ENCODE data around the gene RTN4RL1.

RTN4RL1 gene

DNA sequence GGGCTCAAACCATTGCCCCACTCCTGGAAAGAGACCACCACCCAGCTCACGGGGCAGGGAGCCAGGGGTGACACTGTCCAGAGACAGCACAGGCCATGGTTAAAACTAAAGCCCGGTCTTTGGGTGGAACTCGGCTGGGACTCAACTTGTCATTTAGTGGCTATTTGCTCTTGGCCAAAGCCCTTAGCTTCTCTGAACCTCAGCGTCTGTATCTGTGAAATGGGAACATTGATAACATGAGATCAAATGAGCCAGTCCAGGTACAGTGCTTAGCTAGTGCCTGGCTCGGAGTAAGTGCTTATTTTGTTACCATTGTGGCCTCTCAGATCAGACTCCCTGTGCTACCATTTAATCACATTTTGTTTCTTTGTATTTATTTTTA lies 48.5 kb downstream of the RTN4RL1 start:
- H3K9ac ChIP-seq (ENCODE audit: low read depth in 1 of 2, low read length in 2 of 2), result no peak overlapping the region

DNA sequence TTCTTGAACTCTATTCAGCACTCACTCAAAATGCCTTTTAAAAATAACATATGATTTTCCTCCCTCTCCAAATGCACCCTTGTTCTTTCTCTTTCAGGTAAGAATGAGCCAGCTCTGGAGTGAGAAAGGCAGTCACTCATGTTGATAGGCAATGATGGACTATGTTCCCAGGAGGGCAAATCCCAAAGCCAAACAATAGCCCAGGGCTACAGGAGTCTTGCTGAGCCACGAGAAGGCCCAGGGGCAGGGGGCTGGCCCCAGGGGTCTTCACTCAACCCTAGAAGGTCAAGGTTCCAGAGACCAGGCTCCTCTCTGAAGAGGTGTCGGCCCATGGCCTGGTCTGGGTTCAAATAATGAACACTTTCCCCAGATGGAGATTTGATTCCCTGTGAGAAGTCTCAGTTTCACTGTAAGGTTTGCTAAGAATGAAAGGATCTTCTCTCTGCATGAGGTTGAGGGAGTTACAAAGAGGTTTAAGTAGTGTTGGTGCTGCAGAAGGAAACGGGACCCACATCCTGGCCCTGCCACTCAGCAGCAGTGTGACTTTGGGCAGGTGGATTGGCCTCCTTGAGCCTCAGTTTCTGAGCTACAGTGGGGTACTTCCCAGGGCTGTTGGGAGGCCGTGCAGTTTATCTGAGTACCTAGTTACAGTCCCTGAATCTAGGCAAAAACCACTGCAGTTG lies 49.0 kb downstream of the RTN4RL1 start:
- Histone ChIP-seq H3K9ac (ENCODE audit: low read depth in 1 of 2, low read length in 2 of 2) (no peak overlapping the region), H3K9me3 (ENCODE audit: control insufficient read depth in 1 of 2, low read length in 2 of 2) (no peaks in the 10 kb centered on the region), H3K36me3 (ENCODE audit: control insufficient read depth in 1 of 2, insufficient read depth in 2 of 2, low read length in 2 of 2) (no peaks in the 10 kb centered on the region), H3K27me3 (ENCODE audit: control insufficient read depth in 1 of 2, insufficient read depth in 2 of 2, low read length in 2 of 2) (peaks cover 18 to 23% of the 10 kb centered on the region in 2 donors), H3K4me3 (ENCODE audit: low read depth in 1 of 2, low read length in 2 of 2) (no peak overlapping the region), H3K4me1 (ENCODE audit: control insufficient read depth in 1 of 2, insufficient read depth in 2 of 2, low read length in 2 of 2) (no peaks in the 10 kb centered on the region), H3K27ac (ENCODE audit: low read depth, low read length) (no peak overlapping the region)

More for the DNA sequence above, 48.5 kb downstream of the RTN4RL1 start:
- Histone ChIP-seq H3K4me1 (ENCODE audit: control insufficient read depth in 1 of 2, insufficient read depth in 2 of 2, low read length in 2 of 2) (no peaks in the 10 kb centered on the region), H3K9me3 (ENCODE audit: control insufficient read depth in 1 of 2, low read length in 2 of 2) (no peaks in the 10 kb centered on the region), H3K36me3 (ENCODE audit: control insufficient read depth in 1 of 2, insufficient read depth in 2 of 2, low read length in 2 of 2) (no peaks in the 10 kb centered on the region), H3K4me3 (ENCODE audit: low read depth in 1 of 2, low read length in 2 of 2) (no peak overlapping the region), H3K27ac (ENCODE audit: low read depth, low read length) (no peak overlapping the region), H3K27me3 (ENCODE audit: control insufficient read depth in 1 of 2, insufficient read depth in 2 of 2, low read length in 2 of 2) (peaks cover 18 to 23% of the 10 kb centered on the region in 2 donors)

DNA sequence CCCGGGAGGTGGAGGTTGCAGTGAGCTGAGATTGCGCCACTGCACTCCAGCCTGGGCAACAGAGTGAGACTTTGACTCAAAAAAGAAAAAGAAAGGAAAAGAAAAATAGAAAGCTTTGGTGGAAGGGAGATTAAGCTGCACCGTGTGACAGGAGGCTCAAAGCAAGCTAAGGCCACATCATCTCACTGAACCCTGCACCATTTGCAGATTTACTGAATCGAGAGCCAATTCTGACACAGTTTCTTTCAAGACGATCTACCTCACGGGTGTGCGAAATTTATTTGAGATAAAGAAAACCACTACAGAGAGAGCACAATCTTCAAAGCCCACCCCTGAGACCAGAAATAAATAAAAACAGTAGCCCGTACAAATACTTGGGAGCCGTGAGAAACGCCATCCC lies 49.6 kb downstream of the RTN4RL1 start:
- no peak overlapping the region for H3K27ac ChIP-seq (ENCODE audit: low read depth, low read length)
- H3K4me1 ChIP-seq (ENCODE audit: control insufficient read depth in 1 of 2, insufficient read depth in 2 of 2, low read length in 2 of 2), result no peaks in the 10 kb centered on the region
- no peak overlapping the region for H3K9ac ChIP-seq (ENCODE audit: low read depth in 1 of 2, low read length in 2 of 2)
- no peaks in the 10 kb centered on the region for H3K9me3 ChIP-seq (ENCODE audit: control insufficient read depth in 1 of 2, low read length in 2 of 2)
- H3K27me3 ChIP-seq (ENCODE audit: control insufficient read depth in 1 of 2, insufficient read depth in 2 of 2, low read length in 2 of 2), result peaks cover 18 to 25% of the 10 kb centered on the region in 2 donors
- H3K36me3 ChIP-seq (ENCODE audit: control insufficient read depth in 1 of 2, insufficient read depth in 2 of 2, low read length in 2 of 2), result no peaks in the 10 kb centered on the region
- H3K4me3 ChIP-seq (ENCODE audit: low read depth in 1 of 2, low read length in 2 of 2), result no peak overlapping the region

DNA sequence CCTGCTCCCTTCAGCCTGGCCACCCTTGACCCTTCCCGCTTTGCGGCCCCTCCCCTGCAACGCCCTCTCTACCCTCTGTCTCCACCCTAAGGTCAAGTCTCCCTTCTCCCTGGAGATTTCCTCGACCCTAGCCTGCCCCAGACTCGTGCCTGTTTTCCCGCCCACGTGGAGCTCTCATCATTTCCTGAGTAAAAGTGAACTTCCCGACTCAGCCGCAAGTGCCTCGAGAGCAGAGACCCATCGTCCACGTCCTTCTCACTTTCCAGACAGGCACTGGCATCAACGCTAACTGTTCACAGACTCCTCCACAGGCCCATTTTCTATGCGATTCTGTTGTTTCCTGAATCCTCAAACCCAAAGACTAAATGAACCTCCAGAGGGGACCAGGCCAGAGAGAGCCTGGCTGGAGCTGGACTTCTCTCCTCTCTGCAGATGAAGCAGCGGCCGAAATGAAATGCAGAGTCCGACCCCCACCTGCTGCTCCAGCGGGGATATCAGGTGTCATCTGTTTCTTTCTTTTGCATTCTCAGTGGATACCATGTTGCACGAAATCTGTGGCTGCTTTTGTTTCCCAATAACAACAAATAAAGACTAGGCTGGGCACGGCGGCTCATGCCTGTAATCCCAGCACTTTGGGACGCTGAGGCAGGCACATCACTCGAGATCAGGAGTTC lies 52.5 kb downstream of the RTN4RL1 start:
- Histone ChIP-seq H3K4me3 (ENCODE audit: low read depth in 1 of 2, low read length in 2 of 2) (no peak overlapping the region), H3K9me3 (ENCODE audit: control insufficient read depth in 1 of 2, low read length in 2 of 2) (no peaks in the 10 kb centered on the region), H3K4me1 (ENCODE audit: control insufficient read depth in 1 of 2, insufficient read depth in 2 of 2, low read length in 2 of 2) (no peaks in the 10 kb centered on the region), H3K27me3 (ENCODE audit: control insufficient read depth in 1 of 2, insufficient read depth in 2 of 2, low read length in 2 of 2) (peaks cover 8 to 28% of the 10 kb centered on the region in 2 donors), H3K36me3 (ENCODE audit: control insufficient read depth in 1 of 2, insufficient read depth in 2 of 2, low read length in 2 of 2) (no peaks in the 10 kb centered on the region), H3K9ac (ENCODE audit: low read depth in 1 of 2, low read length in 2 of 2) (no peak overlapping the region), H3K27ac (ENCODE audit: low read depth, low read length) (no peak overlapping the region)

DNA sequence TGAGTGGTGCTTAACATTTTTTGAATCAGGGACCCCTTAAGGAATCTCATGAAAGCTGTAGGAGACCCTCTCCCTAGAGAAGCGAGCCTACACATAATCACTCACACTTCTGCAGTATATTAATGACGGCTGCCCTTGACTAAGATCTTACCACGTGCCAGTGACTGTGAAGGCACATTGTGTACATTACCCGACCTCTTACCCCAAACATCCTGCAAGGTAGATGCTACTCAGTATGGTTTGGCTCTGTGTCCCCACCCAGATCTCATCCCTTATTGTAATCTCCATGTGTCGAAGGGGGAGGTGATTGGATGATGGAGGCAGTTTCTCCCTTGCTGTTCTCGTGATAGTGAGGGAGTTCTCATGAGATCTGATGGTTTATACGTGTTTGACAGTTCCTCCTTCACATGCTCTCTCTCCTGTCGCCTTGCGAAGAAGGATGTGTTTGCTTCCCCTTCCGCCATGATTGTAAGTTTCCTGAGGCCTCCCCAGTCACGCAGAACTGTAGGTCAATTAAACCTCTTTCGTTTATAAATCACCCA lies 54.2 kb downstream of the RTN4RL1 start:
- no peaks in the 10 kb centered on the region for H3K36me3 ChIP-seq (ENCODE audit: control insufficient read depth in 1 of 2, insufficient read depth in 2 of 2, low read length in 2 of 2)

DNA sequence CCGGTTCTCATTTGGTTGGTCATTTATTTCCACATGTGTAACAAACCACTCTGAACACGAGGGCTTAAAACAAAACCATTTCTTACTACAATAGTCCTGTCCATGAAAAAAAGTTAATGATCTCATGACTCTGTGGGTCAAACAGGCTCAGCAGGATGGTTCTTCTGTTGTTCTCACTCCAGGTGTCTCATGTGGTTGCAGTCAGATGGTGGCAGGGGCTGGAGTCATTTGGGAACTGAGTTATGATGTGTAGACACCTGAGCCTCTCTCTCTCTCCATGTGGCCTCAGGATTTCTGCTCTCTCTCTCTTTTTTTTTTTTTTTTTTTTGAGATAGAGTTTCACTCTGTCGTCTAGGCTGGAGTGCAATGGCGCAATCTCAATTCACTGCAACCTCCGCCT lies 55.4 kb downstream of the RTN4RL1 start:
- Histone ChIP-seq H3K9ac (ENCODE audit: low read depth in 1 of 2, low read length in 2 of 2) (no peak overlapping the region), H3K27ac (ENCODE audit: low read depth, low read length) (no peak overlapping the region), H3K9me3 (ENCODE audit: control insufficient read depth in 1 of 2, low read length in 2 of 2) (no peaks in the 10 kb centered on the region), H3K4me1 (ENCODE audit: control insufficient read depth in 1 of 2, insufficient read depth in 2 of 2, low read length in 2 of 2) (no peaks in the 10 kb centered on the region), H3K4me3 (ENCODE audit: low read depth in 1 of 2, low read length in 2 of 2) (no peak overlapping the region), H3K27me3 (ENCODE audit: control insufficient read depth in 1 of 2, insufficient read depth in 2 of 2, low read length in 2 of 2) (peaks cover 0 to 21% of the 10 kb centered on the region in 2 donors), H3K36me3 (ENCODE audit: control insufficient read depth in 1 of 2, insufficient read depth in 2 of 2, low read length in 2 of 2) (no peaks in the 10 kb centered on the region)

More for the DNA sequence above, 54.2 kb downstream of the RTN4RL1 start:
- Histone ChIP-seq H3K4me1 (ENCODE audit: control insufficient read depth in 1 of 2, insufficient read depth in 2 of 2, low read length in 2 of 2) (no peaks in the 10 kb centered on the region), H3K9ac (ENCODE audit: low read depth in 1 of 2, low read length in 2 of 2) (no peak overlapping the region), H3K9me3 (ENCODE audit: control insufficient read depth in 1 of 2, low read length in 2 of 2) (no peaks in the 10 kb centered on the region), H3K4me3 (ENCODE audit: low read depth in 1 of 2, low read length in 2 of 2) (no peak overlapping the region), H3K27me3 (ENCODE audit: control insufficient read depth in 1 of 2, insufficient read depth in 2 of 2, low read length in 2 of 2) (peaks cover 0 to 24% of the 10 kb centered on the region in 2 donors), H3K27ac (ENCODE audit: low read depth, low read length) (no peak overlapping the region)

DNA sequence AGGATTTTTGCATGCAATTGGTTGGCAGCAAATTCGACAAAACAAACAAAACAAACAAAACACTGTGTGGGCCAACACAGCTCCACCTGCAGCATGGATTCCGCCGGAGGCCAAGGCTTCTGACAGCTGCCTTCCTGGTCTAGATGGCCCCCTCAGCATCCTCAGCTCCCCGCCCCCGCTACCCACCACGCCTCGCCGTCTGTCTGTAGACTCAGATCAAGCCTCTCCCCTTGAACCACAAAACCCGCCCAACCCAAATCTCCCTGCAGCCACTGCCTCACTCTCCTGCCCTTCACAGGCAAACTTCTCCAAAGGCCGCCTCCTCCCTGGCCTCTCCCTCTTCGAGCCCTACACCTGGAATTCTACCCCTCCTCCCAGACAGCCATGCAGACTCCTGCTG lies 57.9 kb downstream of the RTN4RL1 start:
- H3K9ac ChIP-seq (ENCODE audit: low read depth in 1 of 2, low read length in 2 of 2), result no peak overlapping the region
- H3K27me3 ChIP-seq (ENCODE audit: control insufficient read depth in 1 of 2, insufficient read depth in 2 of 2, low read length in 2 of 2), result peaks cover 0 to 21% of the 10 kb centered on the region in 2 donors
- H3K27ac ChIP-seq (ENCODE audit: low read depth, low read length), result no peak overlapping the region
- no peak overlapping the region for H3K4me3 ChIP-seq (ENCODE audit: low read depth in 1 of 2, low read length in 2 of 2)
- H3K9me3 ChIP-seq (ENCODE audit: control insufficient read depth in 1 of 2, low read length in 2 of 2), result no peaks in the 10 kb centered on the region
- no peaks in the 10 kb centered on the region for H3K4me1 ChIP-seq (ENCODE audit: control insufficient read depth in 1 of 2, insufficient read depth in 2 of 2, low read length in 2 of 2)
- no peaks in the 10 kb centered on the region for H3K36me3 ChIP-seq (ENCODE audit: control insufficient read depth in 1 of 2, insufficient read depth in 2 of 2, low read length in 2 of 2)

DNA sequence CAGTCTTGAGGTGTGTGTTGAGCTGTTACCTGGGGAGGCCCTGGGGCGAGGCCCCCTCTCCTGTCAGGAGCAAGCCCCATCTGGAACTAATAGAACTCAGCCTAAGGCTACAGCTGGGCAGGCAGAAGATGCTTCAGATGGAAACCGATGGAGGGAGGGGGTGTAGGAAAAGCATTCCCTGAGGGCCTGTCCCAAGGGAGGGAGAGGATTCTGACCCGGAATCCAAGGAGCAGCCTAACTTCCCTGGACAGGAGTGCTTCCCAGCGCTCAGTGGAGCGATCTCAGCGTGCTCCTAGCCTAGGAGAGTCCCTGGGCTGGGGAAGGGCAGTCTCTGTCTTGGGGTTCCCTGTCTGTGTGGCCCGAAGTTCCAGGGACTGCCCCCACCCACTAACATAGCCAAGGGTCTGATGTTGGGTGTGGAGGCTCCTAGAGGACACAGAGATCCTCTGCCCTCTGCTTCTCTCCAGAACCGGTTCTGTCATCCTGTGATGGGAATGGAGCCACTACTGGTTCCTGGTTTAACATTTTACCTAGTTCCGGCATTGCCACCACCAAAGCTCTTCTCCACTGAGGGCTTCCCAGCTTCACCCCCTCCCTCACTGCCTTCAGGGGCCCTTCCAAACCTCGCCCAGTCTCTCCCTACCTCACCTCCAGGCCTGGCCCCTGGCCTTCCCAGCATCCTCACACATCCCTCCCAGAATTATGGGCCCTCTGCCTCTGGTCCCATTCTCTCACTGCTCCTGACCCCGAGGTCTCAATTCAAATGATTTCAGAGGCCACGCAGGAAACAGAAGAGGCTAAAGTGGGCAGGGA lies 58.7 kb downstream of the RTN4RL1 start:
- Histone ChIP-seq H3K27me3 (ENCODE audit: control insufficient read depth in 1 of 2, insufficient read depth in 2 of 2, low read length in 2 of 2) (peaks cover 0 to 21% of the 10 kb centered on the region in 2 donors), H3K36me3 (ENCODE audit: control insufficient read depth in 1 of 2, insufficient read depth in 2 of 2, low read length in 2 of 2) (no peaks in the 10 kb centered on the region), H3K4me3 (ENCODE audit: low read depth in 1 of 2, low read length in 2 of 2) (no peak overlapping the region), H3K4me1 (ENCODE audit: control insufficient read depth in 1 of 2, insufficient read depth in 2 of 2, low read length in 2 of 2) (no peaks in the 10 kb centered on the region), H3K9me3 (ENCODE audit: control insufficient read depth in 1 of 2, low read length in 2 of 2) (no peaks in the 10 kb centered on the region), H3K9ac (ENCODE audit: low read depth in 1 of 2, low read length in 2 of 2) (no peak overlapping the region), H3K27ac (ENCODE audit: low read depth, low read length) (no peak overlapping the region)

DNA sequence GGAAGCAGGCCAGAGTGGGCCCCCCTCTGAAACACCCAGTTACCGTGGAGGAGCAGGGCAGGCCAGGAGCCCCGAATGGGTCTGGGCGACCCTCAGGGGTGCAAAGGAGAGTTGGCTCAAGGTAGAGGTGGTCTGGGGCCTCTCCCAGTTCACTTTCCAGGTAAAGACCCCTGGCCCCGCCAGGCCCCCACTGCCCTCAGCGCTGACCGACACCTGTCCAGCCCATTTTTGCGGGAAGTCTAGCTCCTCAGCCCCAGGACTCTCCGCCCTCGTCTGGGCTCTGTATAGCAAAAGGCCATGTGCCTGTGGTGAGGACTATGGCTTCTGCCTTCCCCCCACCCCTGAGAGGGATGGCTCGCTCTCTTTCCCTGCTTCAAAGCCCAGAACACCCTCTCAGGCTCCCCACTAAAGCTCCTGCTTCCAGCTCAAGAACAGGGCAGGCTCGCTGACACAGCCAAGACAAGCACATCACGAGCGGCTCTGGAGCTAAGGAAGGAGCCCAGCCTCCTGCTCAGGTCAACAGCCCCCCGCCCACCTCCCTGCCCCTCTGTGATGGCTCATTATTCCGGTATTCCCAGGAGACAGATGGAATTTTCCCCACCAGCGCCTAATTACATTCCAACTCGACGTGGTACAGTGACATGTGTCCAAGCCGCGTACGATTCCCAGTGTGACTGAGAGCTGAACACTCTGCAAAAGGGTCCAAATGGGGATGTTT lies 59.4 kb downstream of the RTN4RL1 start:
- peaks cover 0 to 20% of the 10 kb centered on the region in 2 donors for H3K27me3 ChIP-seq (ENCODE audit: control insufficient read depth in 1 of 2, insufficient read depth in 2 of 2, low read length in 2 of 2)
- H3K4me3 ChIP-seq (ENCODE audit: low read depth in 1 of 2, low read length in 2 of 2), result no peak overlapping the region
- no peaks in the 10 kb centered on the region for H3K9me3 ChIP-seq (ENCODE audit: control insufficient read depth in 1 of 2, low read length in 2 of 2)
- H3K27ac ChIP-seq (ENCODE audit: low read depth, low read length), result no peak overlapping the region
- no peaks in the 10 kb centered on the region for H3K36me3 ChIP-seq (ENCODE audit: control insufficient read depth in 1 of 2, insufficient read depth in 2 of 2, low read length in 2 of 2)
- no peak overlapping the region for H3K9ac ChIP-seq (ENCODE audit: low read depth in 1 of 2, low read length in 2 of 2)
- no peaks in the 10 kb centered on the region for H3K4me1 ChIP-seq (ENCODE audit: control insufficient read depth in 1 of 2, insufficient read depth in 2 of 2, low read length in 2 of 2)
